HG02840 (cell line): ENCODE measurements around the gene QSOX2.

Experiments
- ATAC-seq: cut with Tn5 transposase; IDR thresholded peaks from one replicate; pipeline ENCODE4 v1.9.1; 2021; ENCODE audit warnings: mild to moderate bottlenecking, moderate library complexity, moderate number of reproducible peaks; ENCODE audit not compliant: unreplicated experiment, low FRiP score

The QSOX2 gene

GRCh38 chr9:136179761-136180160 lies 65.9 kb downstream of the QSOX2 start:
- ATAC-seq: no peak

- no peak for ATAC-seq
These were observed 66.5 kb downstream of the QSOX2 start for GRCh38 chr9:136179101-136179616.

- ATAC-seq: no peak
These were observed 66.9 kb downstream of the QSOX2 start for GRCh38 chr9:136178773-136179075.

GRCh38 chr9:136178061-136178772 lies 67.4 kb downstream of the QSOX2 start:
- no peak for ATAC-seq

- no peak for ATAC-seq
These were observed 68.4 kb downstream of the QSOX2 start for GRCh38 chr9:136177224-136177623.

- ATAC-seq: no peak
These were observed 69.9 kb downstream of the QSOX2 start for GRCh38 chr9:136175616-136176197.

- no peak for ATAC-seq
These were observed 70.6 kb downstream of the QSOX2 start for GRCh38 chr9:136174779-136175615.

- ATAC-seq: no peak
These were observed 71.8 kb downstream of the QSOX2 start for GRCh38 chr9:136173648-136174290.

- no peak for ATAC-seq
These were observed 73.1 kb downstream of the QSOX2 start for GRCh38 chr9:136172412-136173079.

GRCh38 chr9:136171801-136172411 lies 73.7 kb downstream of the QSOX2 start:
- no peak for ATAC-seq

- ATAC-seq: no peak
These were observed 74.4 kb downstream of the QSOX2 start for GRCh38 chr9:136171009-136171800.

GRCh38 chr9:136170006-136170901 lies 75.4 kb downstream of the QSOX2 start:
- ATAC-seq: no peak

GRCh38 chr9:136169495-136169894 lies 76.1 kb downstream of the QSOX2 start:
- no peak for ATAC-seq

- no peak for ATAC-seq
These were observed 82.3 kb downstream of the QSOX2 start for GRCh38 chr9:136163248-136163850.

GRCh38 chr9:136160995-136161610 lies 84.5 kb downstream of the QSOX2 start:
- no peak for ATAC-seq

GRCh38 chr9:136160381-136160841 lies 85.2 kb downstream of the QSOX2 start:
- no peak for ATAC-seq

- ATAC-seq: no peak
These were observed 85.8 kb downstream of the QSOX2 start for GRCh38 chr9:136159851-136160250.
